ENCODE results near the gene MESD.

GRCh38 chr15:80985981-80986380 is 3.6 kb downstream of the MESD start:
- TF ChIP-seq CTCF (IDR thresholded peaks at IDR 0.05) = no peak
- TF ChIP-seq EP300 (IDR thresholded peaks at IDR 0.05) = no peak

Data from esophagus muscularis mucosa (tissue), 3 donors.